Thyroid gland (tissue), 4 donors: ENCODE measurements around the gene LMBR1.
"Not testable (repeated sequence)": the region's sequence is repeated elsewhere in the genome, so short reads cannot be mapped to it uniquely, and the experiment has no call there.

ENCODE experiments used
- CTCF ChIP-seq, 6 experiments: fragments of 200-600 bp in 3 of 6; fragments of 450-650 bp in 3 of 6; sonication (generic) in 3 of 6; IDR thresholded peaks; one replicate each; pipeline ENCODE4 v1.5.1; 2016 to 2019; ENCODE audit warnings: antibody characterized with exemption in 6 of 6, mild to moderate bottlenecking in 2 of 6, inconsistent platforms in 1 of 6, moderate library complexity in 1 of 6
- POLR2A ChIP-seq, 2 donors: fragments of 450-650 bp; IDR thresholded peaks; one replicate each; pipeline ENCODE4 v1.6.1; 2017; ENCODE audit warnings: antibody characterized with exemption in 2 of 2, mild to moderate bottlenecking in 2 of 2, moderate library complexity in 1 of 2

- TF ChIP-seq CTCF, POLR2A (IDR thresholded peaks at IDR 0.05): not testable (repeated sequence)
Measured at GRCh38 chr7:156698512-156698911, 194.5 kb downstream of the LMBR1 start.
